LNCAP (cell line): ENCODE data around the gene ESYT2.

Source experiments
- TF ChIP-seq, protein P1 (sequence below): fragments of 450-650 bp; IDR thresholded peaks from 2 replicates; pipeline ENCODE4 v1.5.1; 2017; ENCODE audit warnings: mild to moderate bottlenecking

Gene ESYT2

DNA sequence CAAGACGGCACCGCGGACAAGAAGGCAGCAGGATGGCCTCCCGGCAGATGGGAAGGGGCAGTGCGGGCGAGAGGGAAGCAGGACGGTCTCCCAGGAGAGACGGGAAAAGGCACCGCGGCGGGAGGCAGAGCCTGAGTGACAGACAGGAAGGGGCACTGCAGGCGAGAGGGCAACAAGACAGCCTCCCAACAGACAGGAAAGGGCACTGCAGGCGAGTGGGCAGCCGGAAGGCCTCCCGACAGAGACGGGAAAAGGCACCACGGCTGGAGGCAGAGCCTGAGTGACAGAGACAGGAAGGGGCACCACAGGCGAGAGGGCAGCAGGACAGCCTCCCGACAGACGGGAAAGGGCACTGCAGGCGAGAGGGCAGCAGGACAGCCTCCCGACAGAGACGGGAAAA, 32.6 kb downstream of the ESYT2 start:
- TF ChIP-seq, protein P1, sequence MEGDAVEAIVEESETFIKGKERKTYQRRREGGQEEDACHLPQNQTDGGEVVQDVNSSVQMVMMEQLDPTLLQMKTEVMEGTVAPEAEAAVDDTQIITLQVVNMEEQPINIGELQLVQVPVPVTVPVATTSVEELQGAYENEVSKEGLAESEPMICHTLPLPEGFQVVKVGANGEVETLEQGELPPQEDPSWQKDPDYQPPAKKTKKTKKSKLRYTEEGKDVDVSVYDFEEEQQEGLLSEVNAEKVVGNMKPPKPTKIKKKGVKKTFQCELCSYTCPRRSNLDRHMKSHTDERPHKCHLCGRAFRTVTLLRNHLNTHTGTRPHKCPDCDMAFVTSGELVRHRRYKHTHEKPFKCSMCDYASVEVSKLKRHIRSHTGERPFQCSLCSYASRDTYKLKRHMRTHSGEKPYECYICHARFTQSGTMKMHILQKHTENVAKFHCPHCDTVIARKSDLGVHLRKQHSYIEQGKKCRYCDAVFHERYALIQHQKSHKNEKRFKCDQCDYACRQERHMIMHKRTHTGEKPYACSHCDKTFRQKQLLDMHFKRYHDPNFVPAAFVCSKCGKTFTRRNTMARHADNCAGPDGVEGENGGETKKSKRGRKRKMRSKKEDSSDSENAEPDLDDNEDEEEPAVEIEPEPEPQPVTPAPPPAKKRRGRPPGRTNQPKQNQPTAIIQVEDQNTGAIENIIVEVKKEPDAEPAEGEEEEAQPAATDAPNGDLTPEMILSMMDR = no peak

DNA sequence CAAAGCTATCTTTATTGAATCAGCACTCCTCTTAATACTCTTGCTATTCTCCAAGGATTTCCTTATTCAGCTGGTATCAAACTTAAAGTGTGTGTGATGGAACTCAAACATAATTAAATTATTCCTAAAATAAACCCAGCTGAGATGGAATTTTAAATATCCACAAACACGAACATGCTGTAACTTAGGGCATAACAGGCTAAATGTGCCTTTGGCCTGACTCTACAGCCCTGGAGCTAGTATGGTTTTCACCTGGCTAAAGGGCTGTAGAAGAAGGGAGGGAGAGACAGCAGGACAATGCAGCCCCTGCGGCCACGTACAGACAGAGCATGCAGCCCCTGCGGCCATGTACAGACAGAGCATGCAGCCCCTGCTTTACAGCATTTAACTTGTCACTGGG, 34.0 kb downstream of the ESYT2 start:
- TF ChIP-seq, protein P1 = no peak

DNA sequence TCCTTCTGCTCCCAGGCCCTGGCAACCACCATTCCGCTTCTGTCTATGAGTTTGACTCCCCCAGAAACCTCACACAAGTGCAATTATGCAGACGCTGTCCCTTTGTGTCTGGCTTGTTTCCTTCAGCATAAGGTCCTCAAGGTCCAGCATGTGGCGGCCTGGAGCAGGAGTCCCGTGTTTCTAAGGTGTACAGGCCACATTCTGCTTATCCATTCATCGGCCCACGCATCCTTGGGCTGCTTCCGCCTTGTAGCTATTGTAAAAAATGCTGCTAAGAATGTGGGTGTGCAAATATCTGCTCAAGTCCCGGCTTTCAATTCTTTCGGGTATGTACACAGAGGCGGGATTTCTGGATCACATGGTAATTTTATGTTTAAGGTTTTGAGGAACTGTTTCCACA, 38.2 kb downstream of the ESYT2 start:
- TF ChIP-seq, protein P1 = no peak

DNA sequence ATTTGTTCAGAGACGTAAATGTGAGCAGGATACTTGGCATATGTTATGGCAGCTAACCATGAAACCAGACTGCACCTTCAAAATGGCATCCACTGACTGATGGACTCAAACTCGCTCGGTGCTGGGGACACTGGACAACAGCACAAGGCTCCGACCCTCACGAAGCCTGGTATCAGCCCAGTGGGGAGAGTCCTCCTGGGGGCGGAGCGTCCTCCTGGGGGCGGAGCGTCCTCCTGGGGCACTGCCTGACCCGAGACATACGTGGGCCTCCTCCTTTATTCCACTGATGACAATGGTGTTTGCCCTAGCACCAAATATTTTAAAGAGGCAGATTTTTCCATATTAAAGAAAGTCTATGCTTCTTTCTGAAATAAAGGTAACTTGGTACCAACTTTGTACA, 39.5 kb downstream of the ESYT2 start:
- TF ChIP-seq, protein P1 = no peak

DNA sequence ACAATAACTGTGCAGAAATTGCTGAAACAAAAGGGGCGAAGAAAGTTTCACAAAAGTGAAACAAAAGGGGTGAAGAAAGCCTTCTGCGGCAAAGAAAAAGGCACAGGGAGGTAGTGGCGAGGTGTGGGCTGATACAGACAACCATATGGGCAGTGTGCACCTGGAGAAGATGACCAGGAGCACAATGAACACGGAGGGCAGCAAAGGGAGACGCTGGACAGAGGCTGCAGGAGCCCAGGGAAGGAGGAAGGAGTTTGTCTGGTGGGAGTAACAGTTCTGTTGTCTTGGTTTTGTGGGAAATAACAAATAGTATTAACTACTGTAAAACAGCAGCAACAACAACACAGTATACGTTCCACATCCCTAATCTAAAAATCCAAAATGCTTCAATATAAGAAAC, 42.4 kb downstream of the ESYT2 start:
- TF ChIP-seq, protein P1 = no peak

DNA sequence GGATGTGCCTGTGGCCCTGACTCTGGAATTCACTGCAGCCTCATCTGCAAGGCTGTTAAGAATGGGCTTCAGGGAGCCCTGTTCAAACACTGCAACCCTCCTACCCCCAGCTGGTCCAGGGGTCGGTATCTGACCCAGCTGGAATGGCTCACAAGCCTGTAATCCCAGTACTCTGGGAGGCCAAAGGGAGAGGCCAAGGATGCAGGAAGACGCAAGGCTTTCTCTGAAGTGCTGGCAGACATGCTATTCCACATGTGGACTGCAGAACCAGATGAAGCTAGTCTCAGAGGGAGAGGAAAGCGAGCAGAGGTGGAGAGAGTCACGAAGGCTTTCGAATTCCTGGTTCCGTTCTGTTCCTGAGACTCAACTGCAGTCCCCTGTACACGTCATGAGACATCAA, 45.0 kb downstream of the ESYT2 start:
- TF ChIP-seq, protein P1 = no peak

DNA sequence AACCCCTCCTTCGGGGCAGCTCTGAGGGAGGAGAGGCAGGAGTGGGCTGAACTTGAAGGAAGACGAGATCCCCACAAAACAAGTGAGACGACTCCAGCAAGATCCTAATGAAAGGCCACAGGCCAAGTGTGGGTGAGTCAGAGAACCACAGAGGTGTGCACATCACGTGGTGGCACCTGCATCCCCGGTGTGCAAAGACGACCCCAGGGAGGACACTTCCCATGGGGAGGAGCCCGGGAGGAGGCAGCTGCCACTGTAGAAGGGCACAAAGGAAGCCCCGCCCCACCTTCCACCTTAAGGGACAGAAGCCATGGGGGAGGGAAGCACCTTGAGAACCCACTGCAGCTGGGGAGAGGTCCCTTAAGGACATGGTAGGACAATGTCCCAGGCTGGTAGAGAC, 45.7 kb downstream of the ESYT2 start:
- TF ChIP-seq, protein P1 = no peak

DNA sequence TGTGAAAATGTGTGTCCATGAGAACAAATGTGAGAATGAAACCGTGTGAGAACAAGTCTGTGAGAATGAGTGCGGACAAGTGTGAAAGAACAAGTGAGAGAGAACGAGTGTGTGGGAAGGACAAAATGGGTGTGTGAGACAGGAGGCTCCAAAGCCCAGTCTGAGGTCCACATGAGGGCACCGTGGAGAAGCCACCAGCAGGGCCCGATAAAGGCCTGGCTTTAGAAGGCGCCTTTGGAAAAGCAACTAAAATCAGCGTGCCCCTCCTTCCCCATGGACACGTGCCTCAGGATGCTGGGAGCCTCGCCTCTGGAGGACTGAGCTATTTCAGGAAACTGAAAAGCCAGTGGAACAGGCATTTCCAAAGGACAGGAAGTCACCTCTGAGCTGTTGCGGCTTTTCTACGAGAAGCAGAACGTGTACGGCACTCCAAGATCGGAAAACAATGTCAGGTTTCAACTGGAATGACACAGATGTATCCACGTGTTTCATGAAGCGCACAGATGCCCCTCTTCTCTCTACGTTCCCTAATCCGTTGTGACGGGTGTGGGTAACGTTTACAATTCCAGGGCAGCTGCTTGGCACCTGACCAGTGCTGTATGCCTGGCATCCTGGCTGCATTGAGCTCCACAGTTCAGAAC, 46.4 kb downstream of the ESYT2 start:
- TF ChIP-seq, protein P1 = no peak
